Hematopoietic multipotent progenitor cell treated with erythropoietin and hydrocortisone succinate and interleukin-3 and kit ligand, for 8 days (in vitro differentiated cells): Measurements from ENCODE around the gene ETS2.

Experiments
- DNase-seq: peaks from one replicate; pipeline ENCODE4 v3.0.0-alpha.2; 2015

ETS2 gene

DNA sequence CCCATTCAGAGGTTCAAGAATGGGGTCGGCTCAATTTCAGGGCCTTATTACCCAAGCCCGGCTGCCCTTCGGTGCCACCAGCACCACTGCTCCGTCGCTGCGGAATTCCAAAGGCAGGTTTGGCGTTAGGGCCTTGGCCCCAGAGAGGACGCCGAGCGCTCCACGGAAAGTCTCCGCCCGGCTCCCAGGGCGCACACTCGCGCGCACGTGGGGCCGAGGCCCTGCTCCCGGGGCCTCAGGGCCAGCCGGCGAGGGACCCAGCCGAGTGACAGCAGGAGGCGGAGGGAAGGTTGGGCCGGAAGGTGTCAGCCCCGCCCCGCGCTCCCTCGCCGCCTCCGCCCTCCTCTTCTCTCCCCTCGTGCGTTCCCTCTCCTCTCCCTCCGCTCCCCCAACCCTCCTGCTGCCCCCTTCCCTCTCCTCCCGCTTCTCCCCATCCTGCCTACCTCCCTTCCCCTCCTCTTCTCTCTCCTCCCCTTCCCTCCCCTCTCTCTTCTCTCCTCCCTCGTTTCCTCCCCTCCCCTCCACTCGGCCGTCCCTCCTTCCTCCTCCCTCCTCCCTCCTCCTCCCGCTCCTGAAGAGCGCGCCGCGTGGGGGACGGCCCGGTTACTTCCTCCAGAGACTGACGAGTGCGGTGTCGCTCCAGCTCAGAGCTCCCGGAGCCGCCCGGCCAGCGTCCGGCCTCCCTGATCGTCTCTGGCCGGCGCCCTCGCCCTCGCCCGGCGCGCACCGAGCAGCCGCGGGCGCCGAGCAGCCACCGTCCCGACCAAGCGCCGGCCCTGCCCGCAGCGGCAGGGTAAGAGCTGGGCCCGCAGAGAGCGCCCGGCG lies at the start of gene ETS2:
Gene ETS2, plus strand, starts transcription at position 602 of the 825 bp plus-strand sequence. CDS start 4,106 bp downstream, outside the sequence.
- peak; percentile 93 for DNase-seq

DNA sequence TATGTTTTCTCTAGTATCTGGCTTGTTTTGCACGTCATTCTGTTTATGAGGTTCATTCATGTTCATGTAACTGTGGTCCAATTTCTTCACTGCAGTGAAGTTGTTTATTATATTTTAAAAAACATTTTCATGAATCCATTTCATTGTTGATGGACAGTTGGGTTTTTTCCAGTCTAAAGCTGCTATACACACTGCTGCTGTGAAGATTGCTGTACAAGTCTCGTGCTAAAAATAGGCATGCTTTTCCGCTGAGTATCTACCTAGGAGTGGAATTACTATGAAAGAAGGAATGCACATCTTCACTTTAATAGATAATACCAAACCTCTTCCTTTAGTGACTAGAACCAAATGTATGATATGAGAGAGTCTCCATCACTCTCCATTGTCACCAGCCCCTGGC lies 49.0 kb upstream of the ETS2 start:
- no peak for DNase-seq

DNA sequence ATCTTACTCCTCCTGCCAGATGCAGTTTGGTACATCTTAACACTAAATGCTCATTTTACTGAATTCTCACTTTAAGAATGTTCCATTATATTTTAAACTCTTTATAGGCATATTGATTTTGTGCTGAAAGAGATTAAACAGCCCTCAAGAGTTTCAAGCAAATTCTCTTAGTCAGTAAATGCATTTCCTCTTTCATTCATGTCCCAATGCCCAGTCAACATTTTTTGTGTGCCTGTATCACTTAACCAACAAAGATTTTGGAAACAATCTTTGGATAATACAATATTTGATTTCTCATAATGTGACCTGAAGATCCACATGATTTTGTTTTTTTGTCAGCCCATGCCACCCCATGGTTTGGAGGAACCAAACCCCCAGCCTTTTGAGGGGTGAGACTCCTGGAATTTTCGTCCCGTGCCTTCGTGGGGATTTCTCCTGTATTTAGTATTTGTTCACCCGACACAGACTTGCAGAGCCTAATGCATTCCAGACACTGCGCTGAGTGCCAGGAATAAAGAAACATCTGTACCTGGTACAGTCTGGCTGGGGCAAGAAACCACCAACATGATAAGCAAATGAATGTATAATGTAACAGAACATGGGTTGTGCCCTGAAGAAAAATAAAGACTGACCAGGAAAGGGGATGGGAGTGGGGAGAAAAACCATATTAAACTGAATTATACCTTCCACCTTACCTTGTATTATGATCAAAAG lies 47.1 kb upstream of the ETS2 start:
- DNase-seq: no peak

DNA sequence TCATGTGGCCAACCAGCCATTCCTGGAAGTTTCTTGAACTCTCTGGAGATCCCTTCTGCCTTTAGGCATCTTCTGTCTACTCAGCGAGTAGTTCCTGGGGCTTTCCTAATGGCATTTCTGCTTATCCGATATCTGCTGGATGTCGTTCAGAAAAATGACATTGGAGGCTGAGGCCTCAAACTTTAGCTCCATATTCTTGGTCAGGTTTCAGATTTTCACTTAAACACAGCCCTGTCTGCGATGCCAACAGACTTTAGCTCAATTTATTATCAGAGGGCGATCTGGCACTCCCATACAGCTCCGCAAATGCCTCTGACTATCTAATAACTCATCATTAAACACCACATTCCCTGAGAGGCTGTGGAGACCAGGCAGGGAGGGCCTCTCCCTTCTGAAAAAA lies 46.3 kb upstream of the ETS2 start:
- no peak for DNase-seq

DNA sequence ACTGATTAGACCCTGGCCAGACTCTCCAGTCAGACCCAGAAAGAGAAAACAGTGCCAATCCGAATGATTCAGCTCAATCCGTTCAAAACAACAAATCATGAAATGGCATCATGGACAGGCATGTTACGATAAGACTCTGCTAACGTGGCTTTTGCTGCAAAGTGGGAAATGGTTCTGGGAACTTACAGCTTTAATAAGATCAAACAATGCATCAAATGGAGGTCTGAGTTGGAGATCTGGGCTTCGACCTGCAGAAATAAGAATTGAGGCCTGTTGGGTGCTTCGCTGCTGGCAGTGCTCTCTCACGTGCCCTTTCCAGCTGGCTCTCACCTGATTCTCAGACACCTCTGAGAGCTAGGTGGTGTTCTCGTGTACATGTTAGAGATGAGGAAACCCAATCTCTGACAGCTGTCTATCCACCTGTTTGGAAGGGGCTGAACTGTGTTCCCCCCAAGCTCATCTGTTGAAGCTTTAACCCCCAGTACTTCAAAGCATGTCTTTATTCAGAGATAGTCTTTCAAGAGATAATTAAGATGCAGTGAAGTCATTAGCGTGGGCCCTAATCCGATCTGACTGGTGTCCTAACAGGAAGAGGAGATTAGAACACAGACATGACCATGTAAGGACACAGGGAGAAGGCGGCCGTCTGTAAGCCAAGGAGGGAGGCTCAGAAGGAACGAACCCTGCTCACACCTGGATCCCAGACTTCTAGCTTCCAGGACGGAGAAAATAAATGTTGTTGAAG lies 45.5 kb upstream of the ETS2 start:
- peak; percentile 88 for DNase-seq

DNA sequence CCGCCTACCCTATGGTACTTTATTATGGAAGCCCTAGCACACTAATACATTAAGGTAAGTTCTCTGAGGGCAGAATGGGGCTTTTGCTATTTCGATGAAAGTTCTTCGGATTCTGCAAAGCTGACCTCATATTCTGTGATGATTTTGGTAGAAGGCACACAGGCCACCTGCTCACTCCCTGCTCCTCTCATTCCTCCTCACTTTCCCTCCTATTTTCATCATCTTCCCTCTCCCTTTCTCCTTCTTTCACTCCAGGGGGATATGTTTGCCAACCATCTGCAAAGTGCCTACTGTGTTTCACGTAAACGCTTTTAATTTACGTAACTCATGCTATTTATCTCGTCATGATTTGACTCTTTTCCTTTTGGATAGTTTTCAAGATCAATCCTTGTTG lies 45.0 kb upstream of the ETS2 start:
- no peak for DNase-seq

DNA sequence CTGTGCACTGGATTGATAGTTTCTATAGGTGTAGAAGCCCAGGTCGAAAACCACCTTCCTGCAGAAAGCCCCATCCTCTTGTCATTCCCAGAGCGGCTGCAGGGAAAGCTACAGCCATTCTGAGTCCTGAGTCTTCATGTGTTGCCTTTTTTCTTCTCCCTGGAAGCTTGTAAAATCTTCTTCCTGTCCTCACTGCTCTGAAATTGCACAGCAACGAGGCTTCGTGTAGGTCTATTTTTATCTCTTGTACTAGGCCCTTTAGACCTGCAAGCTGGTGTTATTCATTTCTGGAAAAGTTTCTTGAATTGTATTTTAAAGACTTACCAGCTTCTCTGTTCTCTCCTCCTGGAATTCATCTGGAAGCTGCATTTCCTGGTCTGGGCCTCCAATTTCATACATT lies 44.2 kb upstream of the ETS2 start:
- no peak for DNase-seq

DNA sequence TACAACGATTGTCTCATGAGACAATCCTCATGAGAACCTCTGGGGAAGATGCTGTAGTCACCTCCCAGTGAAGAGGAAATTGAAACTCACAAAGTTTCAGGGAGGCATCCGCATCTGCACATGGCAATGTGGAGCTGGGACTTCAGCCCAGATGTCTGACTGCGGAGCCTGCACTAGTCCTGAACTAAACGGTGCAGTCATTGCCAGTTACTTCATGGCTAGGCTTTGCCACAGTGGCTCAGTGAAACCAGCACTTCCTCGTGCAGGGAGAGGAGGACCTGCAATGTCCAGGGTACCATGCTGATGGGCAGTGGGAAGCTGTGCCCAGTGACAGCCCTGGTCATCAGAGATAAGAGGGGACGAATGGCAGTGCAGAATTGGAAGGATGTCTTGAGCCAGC lies 40.7 kb upstream of the ETS2 start:
- DNase-seq: no peak

DNA sequence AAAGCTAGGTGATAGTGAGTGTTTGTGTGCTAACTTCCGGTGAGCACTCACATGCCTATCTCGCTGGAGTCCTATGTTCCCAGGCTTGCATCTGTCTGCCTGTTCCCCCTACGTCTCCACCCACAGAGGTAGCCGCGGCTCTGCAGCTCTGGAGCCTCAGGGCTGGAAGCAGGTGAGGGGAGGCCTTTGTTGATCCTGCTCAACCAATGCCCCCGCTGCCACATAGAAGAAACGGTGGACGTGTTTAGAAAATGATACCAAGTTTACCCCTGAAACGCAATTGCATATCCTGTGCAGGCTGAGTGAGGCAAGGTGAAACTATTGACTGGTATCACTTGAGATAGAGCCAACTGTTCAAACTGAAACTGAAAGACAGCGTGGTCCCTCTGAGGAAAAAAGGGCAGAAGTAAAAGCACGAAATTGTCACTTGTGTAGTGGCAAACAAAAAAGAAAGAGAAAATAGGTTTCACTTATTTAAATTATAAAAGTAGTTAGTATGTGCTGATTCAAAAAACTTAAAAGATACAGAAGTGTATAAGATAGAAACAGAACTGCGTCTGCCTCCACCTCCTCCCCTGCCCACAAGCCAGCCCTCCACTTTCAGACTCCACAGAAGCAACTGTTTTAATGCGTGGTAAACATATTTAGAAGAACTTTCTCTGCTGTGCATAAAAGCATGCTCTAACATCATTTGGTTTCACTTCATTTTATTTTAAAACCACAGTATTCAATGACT lies 38.6 kb upstream of the ETS2 start:
- peak; percentile 69 for DNase-seq

DNA sequence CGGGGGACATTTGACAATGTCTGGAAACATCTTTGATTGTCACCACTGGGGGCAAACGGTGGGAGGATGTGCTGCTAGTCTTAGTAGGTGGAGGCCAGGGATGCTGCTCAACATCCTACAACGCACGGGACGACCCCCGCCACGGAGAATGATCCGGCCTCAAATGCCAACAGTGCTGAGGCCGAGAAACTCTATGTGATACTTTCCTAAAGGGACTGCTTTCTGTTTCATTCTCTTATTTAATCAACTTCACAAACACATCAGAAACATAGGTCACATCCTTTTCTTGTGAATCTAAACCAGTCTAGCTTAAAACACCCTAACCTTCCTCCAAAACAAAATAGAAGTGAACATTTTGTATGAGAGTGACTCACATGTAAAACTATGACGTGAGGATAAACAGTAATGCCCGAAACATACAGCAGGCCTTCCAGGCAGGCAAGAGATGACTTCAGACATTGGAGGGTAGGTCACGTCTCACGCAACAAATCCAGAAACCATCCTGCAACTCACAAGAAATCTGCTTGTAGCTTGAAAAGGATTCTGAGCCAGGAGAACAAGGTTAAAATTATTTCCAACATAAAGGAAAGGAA lies 37.2 kb upstream of the ETS2 start:
- no peak for DNase-seq

DNA sequence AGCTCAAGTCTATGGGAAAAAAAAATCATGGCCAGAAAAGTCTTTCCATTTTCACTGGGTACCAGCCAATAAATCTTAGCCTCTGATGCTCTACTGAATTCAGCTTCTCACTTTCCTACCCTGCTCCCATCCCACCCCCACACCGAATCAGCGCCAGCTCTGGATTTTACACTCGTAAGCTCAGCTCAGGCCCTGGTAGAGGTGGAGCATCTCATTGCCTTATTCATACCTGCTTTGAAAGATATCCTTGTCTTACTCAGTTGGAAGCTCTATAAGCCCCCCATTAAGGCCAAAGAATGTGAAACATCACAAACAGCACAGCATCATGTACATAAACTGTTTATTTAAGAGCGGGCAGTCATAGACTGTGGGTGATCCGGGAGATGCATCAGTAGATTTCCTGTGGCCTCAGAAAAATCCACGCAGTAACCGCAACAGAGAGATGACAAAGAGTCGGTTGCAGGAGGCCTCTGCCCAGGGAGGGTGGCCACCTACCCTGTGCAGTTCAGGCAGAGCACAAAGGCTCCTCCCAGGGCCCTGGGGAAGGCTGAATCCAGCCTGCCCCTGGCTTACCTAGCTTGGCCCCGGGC lies 36.4 kb upstream of the ETS2 start:
- no peak for DNase-seq

DNA sequence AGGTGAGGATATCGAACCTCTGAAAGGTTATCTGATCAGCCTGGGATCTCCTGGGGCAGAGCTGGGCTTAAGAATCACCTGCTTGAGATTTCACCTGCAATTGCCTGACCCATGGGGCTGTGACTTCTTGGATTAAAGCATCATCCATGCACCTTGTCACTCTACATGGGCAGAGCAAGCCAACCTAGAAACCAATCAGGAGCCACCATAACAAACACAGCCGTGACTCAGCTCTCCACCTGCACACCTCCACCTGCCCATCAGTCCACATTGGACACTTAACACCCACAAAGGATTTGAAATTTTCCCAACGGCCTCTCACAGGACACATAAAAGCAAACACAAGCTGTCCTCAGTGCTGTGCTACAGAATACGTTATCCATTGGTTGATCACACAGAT lies 35.1 kb upstream of the ETS2 start:
- no peak for DNase-seq

DNA sequence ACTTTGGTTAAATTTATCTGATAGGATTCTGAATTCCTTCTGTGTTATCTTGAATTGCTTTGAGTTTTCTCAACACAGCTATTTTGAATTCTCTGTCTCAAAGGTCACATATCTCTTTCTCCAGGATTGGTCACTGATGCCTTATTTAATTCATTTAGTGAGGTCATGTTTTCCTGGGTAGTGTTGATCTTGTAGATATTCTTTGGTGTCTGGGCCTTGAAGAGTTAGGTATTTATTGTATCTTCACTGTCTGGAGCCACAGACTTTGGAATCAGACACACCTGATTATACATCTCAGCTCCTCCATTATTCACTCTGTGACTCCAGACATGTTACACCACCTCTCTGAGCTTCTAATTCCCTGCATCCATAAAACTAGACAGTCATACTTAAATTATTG lies 34.2 kb upstream of the ETS2 start:
- no peak for DNase-seq

DNA sequence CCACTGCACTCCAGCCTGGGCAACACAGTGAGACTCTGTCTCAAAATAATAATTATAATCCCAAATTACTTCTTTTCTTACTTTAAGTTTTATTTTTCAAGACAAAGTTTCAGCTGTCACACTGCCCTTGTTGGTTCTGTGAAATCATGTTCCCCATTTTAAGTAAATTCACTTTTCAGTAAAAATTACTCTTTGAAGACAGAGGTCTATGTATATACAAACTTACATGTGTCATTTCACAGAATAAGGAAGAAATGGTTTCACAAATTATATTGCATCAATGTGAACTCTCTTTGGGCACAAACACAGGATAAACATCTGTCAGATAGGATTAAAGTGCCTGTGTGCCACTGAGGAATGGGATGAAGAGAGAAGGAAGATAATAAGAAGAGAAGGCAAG lies 33.1 kb upstream of the ETS2 start:
- no peak for DNase-seq

DNA sequence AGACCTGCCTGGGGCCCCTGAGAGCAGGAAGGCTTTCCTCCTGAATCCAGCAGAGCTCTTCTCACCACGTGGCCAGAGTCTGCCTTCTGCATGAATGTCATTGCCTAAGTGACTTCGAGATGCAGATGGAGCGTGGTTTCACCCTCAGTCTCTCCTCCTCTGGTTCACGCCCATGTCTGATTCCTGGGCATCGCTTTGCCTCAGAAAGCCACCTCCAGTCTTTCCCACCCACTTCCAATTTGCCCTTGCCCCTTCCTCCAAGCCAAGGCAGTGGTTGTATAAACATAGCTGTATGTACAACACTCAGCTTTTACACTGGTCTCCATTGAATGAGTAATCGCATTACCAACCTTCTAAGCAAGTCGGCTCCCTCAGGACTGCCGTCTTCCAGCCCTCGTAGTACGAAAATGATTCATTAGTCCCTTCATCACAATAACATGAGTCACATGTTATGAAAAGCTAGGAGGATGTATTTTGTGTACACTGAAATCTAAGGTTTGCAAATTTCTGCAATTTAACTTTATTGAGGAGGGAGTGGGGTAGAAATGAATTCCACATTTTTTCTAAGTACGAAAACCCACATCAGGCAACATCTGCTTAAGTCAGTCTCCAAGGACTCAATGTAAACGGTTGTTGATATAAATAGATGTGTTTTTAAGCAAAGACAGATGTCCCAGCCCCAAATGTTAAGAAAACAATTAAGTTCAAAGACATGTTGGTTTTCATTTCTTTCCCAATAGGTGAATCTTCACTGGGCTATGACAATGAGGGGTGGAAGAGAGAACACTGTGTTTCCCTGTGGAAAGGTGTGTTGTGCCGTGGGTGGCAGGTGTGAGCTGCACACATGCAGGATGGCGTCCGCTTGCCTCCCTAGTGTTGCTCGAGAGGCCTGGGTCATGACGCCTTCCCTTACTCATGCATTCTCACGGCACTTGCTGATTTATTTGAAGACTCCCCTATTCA lies 32.3 kb upstream of the ETS2 start:
- DNase-seq: no peak

DNA sequence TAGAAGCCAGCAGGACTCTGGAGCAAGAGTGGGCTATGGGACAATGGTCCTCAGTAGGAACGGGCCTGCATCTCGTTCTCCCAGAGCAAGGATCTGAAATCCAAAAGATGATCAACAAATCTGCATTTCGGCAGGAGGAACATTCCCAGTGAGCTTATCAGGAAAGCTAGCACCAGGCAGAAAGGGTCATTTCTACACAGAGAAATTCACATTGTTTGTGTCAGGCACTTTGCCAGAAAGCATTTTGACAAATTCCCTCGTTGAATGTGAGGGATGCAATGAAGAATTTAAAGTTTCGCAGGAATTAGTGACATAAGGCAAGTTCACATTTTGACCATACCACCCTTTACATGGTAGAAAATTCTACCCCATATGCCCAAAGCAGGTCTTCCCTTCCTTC lies 31.6 kb upstream of the ETS2 start:
- DNase-seq: no peak

DNA sequence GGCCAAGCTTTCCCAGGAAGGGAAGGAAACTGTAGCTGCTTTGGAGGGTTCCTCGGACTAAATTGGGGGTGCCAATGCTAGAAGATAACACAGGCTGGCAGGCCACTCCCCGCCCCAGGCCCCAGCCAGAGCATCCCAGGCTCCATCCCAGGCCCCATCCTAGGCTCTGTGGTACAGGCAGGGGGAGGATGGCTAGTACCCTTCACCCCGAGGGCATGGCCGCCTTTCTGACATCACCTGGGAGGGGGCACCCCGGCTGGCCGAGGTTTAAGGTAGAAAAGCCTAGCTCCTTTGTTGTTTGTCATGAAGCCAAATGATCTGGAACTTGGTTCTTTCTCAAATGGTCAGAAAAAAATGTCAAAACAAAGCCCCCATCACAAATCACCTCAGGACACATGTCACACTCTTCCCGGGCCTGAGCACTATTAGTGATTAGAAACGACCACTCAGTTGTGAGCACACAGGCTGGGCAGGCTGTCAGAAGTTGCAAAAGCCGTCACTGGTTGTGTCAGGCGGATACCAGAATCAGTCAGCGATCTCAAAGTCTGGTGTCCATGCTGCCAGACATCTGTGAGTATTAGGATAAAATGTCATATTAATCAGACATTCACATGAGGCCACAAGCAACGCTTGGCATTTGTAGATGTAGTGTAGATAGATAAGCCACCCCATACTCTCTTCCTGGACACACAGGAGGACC lies 31.0 kb upstream of the ETS2 start:
- no peak for DNase-seq

DNA sequence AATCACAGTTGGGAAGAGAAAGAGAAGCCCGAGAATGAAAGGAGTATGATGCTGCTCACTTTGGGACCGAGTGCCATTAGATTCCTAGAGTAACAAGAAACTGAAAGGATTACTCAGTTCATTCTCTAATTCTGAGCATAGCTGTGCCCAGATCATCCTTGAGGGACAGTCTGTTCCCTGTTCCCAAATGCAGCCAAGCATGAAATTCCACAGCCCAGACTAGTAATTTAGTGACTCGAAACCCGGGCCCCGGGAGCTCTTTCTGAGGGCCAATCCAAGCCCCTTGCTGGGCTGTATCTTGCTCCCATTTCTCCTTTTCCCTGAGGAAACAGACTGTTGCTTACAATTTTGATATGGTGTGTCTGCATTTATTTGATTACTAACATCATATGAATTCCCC lies 30.0 kb upstream of the ETS2 start:
- no peak for DNase-seq

DNA sequence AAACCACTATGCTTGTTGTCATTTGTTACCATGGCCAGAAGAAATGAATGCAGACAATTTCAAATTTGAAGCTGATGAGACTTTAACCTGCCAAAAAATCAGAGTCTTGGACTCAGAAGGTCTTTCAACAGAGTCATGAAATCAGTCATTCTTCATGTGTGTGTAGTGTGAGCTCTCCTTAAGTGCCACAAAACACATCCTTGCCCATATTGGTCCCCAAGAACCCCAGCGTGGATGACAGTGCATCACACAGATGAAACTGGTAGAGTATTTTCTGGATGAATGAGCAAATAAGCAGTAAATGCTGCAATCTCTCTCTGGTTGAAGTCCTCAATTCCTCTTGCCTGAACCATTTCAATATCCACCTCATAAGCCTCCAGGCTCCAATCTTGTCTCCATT lies 28.7 kb upstream of the ETS2 start:
- no peak for DNase-seq

DNA sequence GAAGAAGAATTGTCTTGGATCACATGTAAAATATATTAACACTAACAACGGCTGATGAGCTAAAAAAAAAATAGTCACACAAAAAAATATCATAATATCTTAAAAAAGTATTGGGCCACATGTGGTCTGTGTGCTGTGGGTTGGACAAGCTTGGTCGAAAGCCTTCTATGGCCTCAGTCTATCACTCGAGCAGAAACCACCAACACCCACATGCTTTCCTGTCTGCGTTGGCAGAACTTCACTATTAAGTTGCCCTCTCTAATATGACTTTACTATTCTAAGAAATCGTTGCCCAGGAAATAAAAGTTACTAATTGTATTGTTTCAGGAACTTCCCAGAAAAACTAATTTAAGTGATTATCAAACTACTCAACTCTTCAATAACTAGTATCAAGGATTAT lies 28.2 kb upstream of the ETS2 start:
- DNase-seq: no peak
